A549 (cell line): ENCODE measurements around the gene MAP3K13. TPM values are rescaled to one million over a fixed set of nuclear protein-coding genes. Genes with fewer than 3 reads are reported as not detected.
A peak's percentile ranks its signal among the peaks of the same experiment; 100 is the strongest.

Source experiments
- ATAC-seq, 2 experiments: fragments of 200-7000 bp in 1 of 2; fragments of >200 bp in 1 of 2; cut with Nextera tagmentation in 1 of 2; cut with Tn5 transposase in 1 of 2; 3 replicates each; pipeline versions ENCODE4 v1.8.0 to v1.9.1; 2018 to 2020; ENCODE audit warnings: mild to moderate bottlenecking in 1 of 2, moderate library complexity in 1 of 2
- CTCF ChIA-PET: fragments of 300-600 bp; sonication (Branson Sonifier 250); formaldehyde crosslinking; extraction: SDS; loops from one replicate; lab custom pipeline; 2021; ENCODE audit warnings: antibody characterized with exemption, inconsistent platforms; lab: Yijun Ruan, JAX
- POLR2A ChIA-PET: fragments of 350-600 bp; formaldehyde crosslinking; extraction: SDS; loops from one replicate; lab custom pipeline; 2021; ENCODE audit warnings: antibody characterized with exemption, inconsistent platforms; lab: Yijun Ruan, JAX
- DNase-seq, 2 experiments: peaks; one replicate each; pipeline versions ENCODE4 v3.0.0 to v3.0.0-alpha.2; 2011 to 2016; ENCODE audit warnings: low read depth in 1 of 2, low spot score in 1 of 2
- FAIRE-seq: peaks from 2 replicates; lab custom pipeline; 2011; peaks lifted over from hg19 to GRCh38; lab: Jason Lieb, UNC
- H3K27ac ChIP-seq, 2 experiments: fragments of >200 bp; sonication (Bioruptor Twin); formaldehyde crosslinking; 3 replicates each; pipeline ENCODE4 v1.5.1; 2016 to 2017
- H3K4me1 ChIP-seq: fragments of >200 bp; sonication (Bioruptor Twin); formaldehyde crosslinking; 3 replicates; pipeline ENCODE4 v1.6.1; 2016
- H3K4me2 ChIP-seq: fragments of >200 bp; sonication (Bioruptor Twin); formaldehyde crosslinking; 3 replicates; pipeline ENCODE4 v1.6.1; 2016
- H3K4me3 ChIP-seq: fragments of >200 bp; sonication (Bioruptor Twin); formaldehyde crosslinking; 3 replicates; pipeline ENCODE4 v1.5.1; 2016
- H3K9me3 ChIP-seq: fragments of >200 bp; sonication (Bioruptor Twin); formaldehyde crosslinking; 3 replicates; pipeline ENCODE4 v1.6.1; 2016
- ATOH8 ChIP-seq: fragments of 250-450 bp; sonication (Bioruptor Pico); IDR thresholded peaks from 2 replicates; pipeline ENCODE4 v1.5.0; 2020; ENCODE audit warnings: low read depth, mild to moderate bottlenecking, moderate library complexity
- CEBPB ChIP-seq, 2 experiments: fragments of >200 bp in 1 of 2; sonication (Bioruptor Twin) in 1 of 2; formaldehyde crosslinking in 1 of 2; IDR thresholded peaks; 2 replicates each; pipeline ENCODE4 v1.6.1; 2012 to 2016
- E2F6 ChIP-seq: IDR thresholded peaks from 2 replicates; pipeline ENCODE4 v1.6.1; 2012; ENCODE audit warnings: low read depth, borderline replicate concordance
- EHF ChIP-seq: fragments of 250-450 bp; sonication (Bioruptor Pico); IDR thresholded peaks from 2 replicates; pipeline ENCODE4 v1.5.0; 2020; ENCODE audit warnings: mild to moderate bottlenecking
- ESRRA ChIP-seq: fragments of 150-350 bp; IDR thresholded peaks from 2 replicates; pipeline ENCODE4 v1.6.1; 2014; ENCODE audit warnings: mild to moderate bottlenecking, low read length, borderline replicate concordance
- HOXB13 ChIP-seq: fragments of 250-450 bp; sonication (Bioruptor Pico); IDR thresholded peaks from 2 replicates; pipeline ENCODE4 v1.5.0; 2020; ENCODE audit warnings: low read depth, mild to moderate bottlenecking, moderate library complexity
- JUN ChIP-seq, 2 experiments: fragments of >200 bp; sonication (Bioruptor Twin); formaldehyde crosslinking; IDR thresholded peaks; 2 replicates in 1 of 2; 3 replicates in 1 of 2; pipeline ENCODE4 v1.6.1; 2016 to 2017
- MAFK ChIP-seq: fragments of 450-650 bp; IDR thresholded peaks from 2 replicates; pipeline ENCODE4 v1.6.1; 2014; ENCODE audit not compliant: partially characterized antibody
- MAX ChIP-seq: IDR thresholded peaks from 2 replicates; pipeline ENCODE4 v1.6.1; 2012
- MAZ ChIP-seq: fragments of 150-350 bp; IDR thresholded peaks from 2 replicates; pipeline ENCODE4 v1.6.1; 2014; ENCODE audit warnings: antibody characterized with exemption, low read depth, low read length, borderline replicate concordance
- MYC ChIP-seq: IDR thresholded peaks from 2 replicates; pipeline ENCODE4 v1.6.1; 2012; ENCODE audit warnings: mild to moderate bottlenecking, inconsistent platforms, low read length, improper control_type of control experiment, borderline replicate concordance
- PBX3 ChIP-seq: IDR thresholded peaks from 2 replicates; pipeline ENCODE4 v1.6.1; 2012
- POLR2A ChIP-seq: IDR thresholded peaks from 2 replicates; pipeline ENCODE4 v1.6.1; 2012; ENCODE audit warnings: mild to moderate bottlenecking, low read length
- RAD21 ChIP-seq, 2 experiments: fragments of >200 bp in 1 of 2; sonication (Bioruptor Twin) in 1 of 2; formaldehyde crosslinking in 1 of 2; IDR thresholded peaks in 1 of 2; conservative IDR thresholded peaks in 1 of 2; 2 replicates in 1 of 2; 3 replicates in 1 of 2; pipeline ENCODE4 v1.6.1; 2012 to 2018; ENCODE audit warnings: inconsistent platforms in 1 of 2
- RCOR1 ChIP-seq: fragments of 150-350 bp; IDR thresholded peaks from 2 replicates; pipeline ENCODE4 v1.6.1; 2014; ENCODE audit warnings: antibody characterized with exemption, low read length, low read depth
- SMC3 ChIP-seq: fragments of >200 bp; sonication (Bioruptor Twin); formaldehyde crosslinking; IDR thresholded peaks from 3 replicates; pipeline ENCODE4 v1.6.1; 2018; ENCODE audit warnings: inconsistent platforms
- SREBF2 ChIP-seq: fragments of 450-650 bp; IDR thresholded peaks from 2 replicates; pipeline ENCODE4 v1.6.1; 2014; ENCODE audit warnings: mild to moderate bottlenecking, moderate library complexity
- ZC3H11A ChIP-seq: fragments of 450-650 bp; IDR thresholded peaks from 2 replicates; pipeline ENCODE4 v1.6.1; 2014; ENCODE audit warnings: antibody characterized with exemption, mild to moderate bottlenecking
- ZNF302 ChIP-seq: fragments of 250-450 bp; sonication (Bioruptor Pico); IDR thresholded peaks from 2 replicates; pipeline ENCODE4 v1.9.0; 2021; ENCODE audit warnings: inconsistent platforms, mild to moderate bottlenecking, moderate library complexity
- ZSCAN20 ChIP-seq: fragments of 250-450 bp; sonication (Bioruptor Pico); IDR thresholded peaks from 2 replicates; pipeline ENCODE4 v1.8.0; 2022; ENCODE audit warnings: mild to moderate bottlenecking, moderate library complexity
- WGBS: methylation state at CpG from one replicate; pipeline ENCODE4 v1.1.6; 2017; ENCODE audit errors: missing lambda C conversion rate; 5-methylcytosine and 5-hydroxymethylcytosine counted together
- polyA plus RNA-seq, 4 experiments: library from polyadenylated mRNA; depleted of rRNA in 3 of 4; stranded (reverse); fragments of >200 nt; fragmentation: RNase III in 1 of 4; extraction: RNeasy Plus Mini Kit Qiagen cat#74134 plus additional on column Dnase treatment in 1 of 4; gene quantifications; 2 replicates in 3 of 4; 3 replicates in 1 of 4; pipeline ENCODE4 v1.2.3, GENCODE V29; 2011 to 2017

MAP3K13 gene
- polyA plus RNA-seq, 2 of the 4 experiments (the other 2 are of a cell fraction), result 15.8 to 23.2 TPM

GRCh38 chr3:185330238-185330637 lies 32.7 kb upstream of the MAP3K13 start:
- no peak for ATAC-seq
- Histone ChIP-seq H3K4me1 (peaks cover 45% of the 10 kb centered on the region), H3K4me2 (peak overlapping the region; percentile 88; the same call in 2 of the 3 replicates), H3K9me3 (no peaks in the 10 kb centered on the region), H3K27ac (peak overlapping the region; percentile 78 to 85), H3K4me3 (no peak overlapping the region)
- 69% methylated on average over 6 of the region's 6 CpGs for WGBS
- no peak for DNase-seq
- ChIA-PET CTCF (no interaction called here), POLR2A (no interaction called here)
- TF ChIP-seq SREBF2 (no peak), POLR2A (no peak), HOXB13 (no peak), MAZ (no peak), MAFK (no peak), SMC3 (no peak), ESRRA (no peak), ZSCAN20 (CRISPR knock-in tag) (no peak), JUN (IDR thresholded peaks at IDR 0.05) (no peak), ZNF302 (CRISPR knock-in tag) (no peak), ZC3H11A (no peak)
- FAIRE-seq, result no peak

- peaks cover 49% of the 10 kb centered on the region for H3K4me1 ChIP-seq
- no peaks in the 10 kb centered on the region for H3K9me3 ChIP-seq
- ChIA-PET CTCF (interaction anchor here (1.7 kb wide), 1 partner anchor 23 kb away, joined by 5 read pairs; no protein-coding TSS in a partner anchor), POLR2A (interaction anchor here (1.1 kb wide), 1 partner anchor 14 kb away, joined by 3 read pairs; no protein-coding TSS in a partner anchor)
- peak overlapping the region; percentile 78 to 85; a peak in 5 of 6 replicates for H3K27ac ChIP-seq
- H3K4me2 ChIP-seq, result no peak overlapping the region
- TF ChIP-seq PBX3 (no peak), EHF (CRISPR knock-in tag) (no peak), MAZ (no peak), ZSCAN20 (CRISPR knock-in tag) (no peak), MAX (no peak), E2F6 (no peak), ZC3H11A (no peak), RCOR1 (no peak)
- DNase-seq, result no peak
- FAIRE-seq, result no peak
- 95% methylated on average over 3 of the region's 3 CpGs for WGBS
- H3K4me3 ChIP-seq, result no peak overlapping the region
- no peak for ATAC-seq
These were observed 32.3 kb upstream of the MAP3K13 start for GRCh38 chr3:185330644-185331043.

GRCh38 chr3:185332026-185332735 lies 30.8 kb upstream of the MAP3K13 start:
- ATAC-seq (peak; percentile 72 to 75), FAIRE-seq (no peak), DNase-seq (peak in 1 of 2 experiments; percentile 80)
- Histone ChIP-seq H3K4me2 (peak overlapping the region; percentile 67), H3K4me1 (peaks cover 60% of the 10 kb centered on the region), H3K9me3 (no peaks in the 10 kb centered on the region), H3K4me3 (0 out of 3 replicates have a peak overlapping the region, but pooled peaks have one; percentile 11), H3K27ac (peak overlapping the region; percentile 77 to 85)
- TF ChIP-seq RAD21 (conservative IDR thresholded peaks at IDR 0.05 in 1 of 2, IDR thresholded peaks at IDR 0.05 in 1 of 2) (peak in 1 of 2 experiments; percentile 11; a peak in 1 of 5 replicates), CEBPB (IDR thresholded peaks at IDR 0.05) (peak; percentile 80 to 91), MYC (no peak), ATOH8 (CRISPR knock-in tag) (no peak), JUN (IDR thresholded peaks at IDR 0.05) (0 out of 5 replicates have a peak, but pooled peaks of 1 of the 2 experiments have one; percentile 36)
- 2% methylated on average over 3 of the region's 3 CpGs for WGBS
- POLR2A ChIA-PET, result no interaction called here
- CTCF ChIA-PET, result interaction anchor here (0.7 to 2.3 kb wide), 5 partner anchors 13 to 30 kb away, joined by 3 to 6 read pairs (median 4); no protein-coding TSS in a partner anchor
